Endothelial cell of umbilical vein (primary cell): ENCODE results near the gene GRB14. TPM values are rescaled to one million over a fixed set of nuclear protein-coding genes. Genes with fewer than 3 reads are reported as not detected.

Source experiments
- BruUV-seq: library from RNA; stranded (reverse); fragments of 400-500 nt; replicated peaks from 2 replicates; lab custom pipeline; 2021; lab: Mats Ljungman, UMichigan
- CTCF ChIA-PET: fragments of 300-600, 350-600 bp; sonication (Branson Sonifier 250); formaldehyde crosslinking; loops from one replicate; lab custom pipeline; 2021; ENCODE audit warnings: antibody characterized with exemption, inconsistent platforms; lab: Charles Lee
- POLR2A ChIA-PET: fragments of 300-600, 350-600 bp; sonication (Branson Sonifier 250); formaldehyde crosslinking; loops from one replicate; lab custom pipeline; 2021; ENCODE audit warnings: antibody characterized with exemption, inconsistent platforms; lab: Charles Lee
- DNase-seq: peaks from one replicate; pipeline ENCODE4 v3.0.0-alpha.2; 2011; ENCODE audit warnings: low read depth, low spot score
- FAIRE-seq: peaks from 2 replicates; lab custom pipeline; 2011; peaks lifted over from hg19 to GRCh38; lab: Jason Lieb, UNC
- H2AFZ ChIP-seq: 2 replicates; pipeline ENCODE4 v1.6.0; 2012; ENCODE audit warnings: low read depth, low read length, control low read depth, inconsistent platforms
- H3K27ac ChIP-seq: 2 replicates; pipeline ENCODE4 v1.5.1; 2011; ENCODE audit warnings: low read depth, mild to moderate bottlenecking, control low read depth, low read length, moderate library complexity; ENCODE audit not compliant: insufficient read depth
- H3K27me3 ChIP-seq, 2 experiments: 2 replicates each; pipeline versions ENCODE4 v1.6.0 to v1.6.1; 2011; ENCODE audit warnings: low read length in 2 of 2, mixed read lengths in 1 of 2; ENCODE audit not compliant: control insufficient read depth in 2 of 2, insufficient read depth in 2 of 2
- H3K36me3 ChIP-seq, 2 experiments: 2 replicates in 1 of 2; 3 replicates in 1 of 2; pipeline ENCODE4 v1.5.1; 2011; ENCODE audit warnings: low read length in 2 of 2, mild to moderate bottlenecking in 1 of 2, moderate library complexity in 1 of 2; ENCODE audit not compliant: control insufficient read depth in 2 of 2, insufficient read depth in 2 of 2; ENCODE audit errors: extremely low read depth in 1 of 2
- H3K4me1 ChIP-seq: 3 replicates; pipeline ENCODE4 v1.5.1; 2011; ENCODE audit warnings: mild to moderate bottlenecking, low read length; ENCODE audit not compliant: control insufficient read depth, insufficient read depth; ENCODE audit errors: extremely low read depth
- H3K4me2 ChIP-seq: 2 replicates; pipeline ENCODE4 v1.6.1; 2011; ENCODE audit warnings: low read length, control low read depth, mixed read lengths; ENCODE audit not compliant: insufficient read depth
- H3K4me3 ChIP-seq, 3 experiments: fragments of 200-600 bp in 1 of 3; sonication (generic), shearing (Covaris generic) in 1 of 3; replicated peaks in 1 of 3; 2 replicates each; pipeline ENCODE4 v1.5.1; 2011 to 2016; ENCODE audit warnings: control low read depth in 3 of 3, low read length in 3 of 3, mild to moderate bottlenecking in 2 of 3, inconsistent platforms in 1 of 3, low read depth in 1 of 3, moderate library complexity in 1 of 3; ENCODE audit not compliant: insufficient read depth in 1 of 3
- H3K79me2 ChIP-seq: 2 replicates; pipeline ENCODE4 v1.6.0; 2012; ENCODE audit warnings: low read length, inconsistent platforms; ENCODE audit not compliant: control insufficient read depth, insufficient read depth
- H3K9ac ChIP-seq: replicated peaks from 2 replicates; pipeline ENCODE3; 2011; ENCODE audit warnings: low read length, control low read depth; ENCODE audit not compliant: insufficient read depth; ENCODE audit errors: extremely low read depth
- H3K9me1 ChIP-seq: replicated peaks from 3 replicates; pipeline ENCODE4 v1.6.0; 2011; ENCODE audit warnings: mild to moderate bottlenecking, low read length; ENCODE audit not compliant: control insufficient read depth, insufficient read depth; ENCODE audit errors: extremely low read depth
- H3K9me3 ChIP-seq: replicated peaks from 2 replicates; pipeline ENCODE4 v1.5.1; 2012; ENCODE audit warnings: low read length, inconsistent platforms; ENCODE audit not compliant: control insufficient read depth, insufficient read depth
- H4K20me1 ChIP-seq: replicated peaks from 2 replicates; pipeline ENCODE3; 2011; ENCODE audit warnings: mild to moderate bottlenecking, low read length; ENCODE audit not compliant: control insufficient read depth, insufficient read depth; ENCODE audit errors: extremely low read depth
- CTCF ChIP-seq, 2 donors: IDR thresholded peaks; 1 replicate in 1 of 2; 2 replicates in 1 of 2; pipeline ENCODE4 v1.5.1; 2011; ENCODE audit warnings: low read length in 2 of 2, mild to moderate bottlenecking in 2 of 2, moderate library complexity in 2 of 2, control low read depth in 1 of 2, inconsistent platforms in 1 of 2, low read depth in 1 of 2; ENCODE audit not compliant: insufficient read depth in 1 of 2; ENCODE audit errors: extremely low read depth in 1 of 2
- EZH2 ChIP-seq: IDR thresholded peaks from 2 replicates; pipeline ENCODE4 v1.6.1; 2012; ENCODE audit warnings: borderline replicate concordance, low read depth, mild to moderate bottlenecking, moderate library complexity, low read length, inconsistent platforms; ENCODE audit not compliant: severe bottlenecking
- FOS ChIP-seq: IDR thresholded peaks from 2 replicates; pipeline ENCODE4 v1.6.1; 2011; ENCODE audit warnings: mild to moderate bottlenecking, low read length, moderate library complexity, borderline replicate concordance; ENCODE audit not compliant: insufficient read depth
- GATA2 ChIP-seq: IDR thresholded peaks from 2 replicates; pipeline ENCODE4 v1.7.0; 2011; ENCODE audit warnings: low read depth, mild to moderate bottlenecking, moderate library complexity, mixed read lengths, low read length; ENCODE audit not compliant: insufficient read length, insufficient read depth
- JUN ChIP-seq: IDR thresholded peaks from 2 replicates; pipeline ENCODE4 v1.6.1; 2011; ENCODE audit warnings: borderline replicate concordance, low read depth; ENCODE audit not compliant: insufficient read length, insufficient read depth
- MAX ChIP-seq: IDR thresholded peaks from 2 replicates; pipeline ENCODE4 v1.6.1; 2011; ENCODE audit not compliant: insufficient read depth, insufficient read length
- MYC ChIP-seq: IDR thresholded peaks from one replicate; pipeline ENCODE4 v1.6.1; 2011; ENCODE audit warnings: mild to moderate bottlenecking, low read depth, low read length
- POLR2A ChIP-seq: IDR thresholded peaks from 2 replicates; pipeline ENCODE4 v1.6.1; 2012; ENCODE audit warnings: low read depth, mild to moderate bottlenecking, control low read depth, low read length
- POLR2AphosphoS5 ChIP-seq: IDR thresholded peaks from 2 replicates; pipeline ENCODE4 v1.6.1; 2012; ENCODE audit warnings: low read depth, mild to moderate bottlenecking, control low read depth, low read length, moderate library complexity; ENCODE audit not compliant: insufficient read depth
- dilution Hi-C: fragments of 300-500 bp; cut with MboI; formaldehyde crosslinking; loops from one replicate; pipeline ENCODE4 v1.15.0; 2019; ENCODE audit warnings: low sequenced_read_pairs; ENCODE audit not compliant: extremely low pct_ligation_motif_present
- intact Hi-C: fragments of 100-400 bp; cut with micrococcal nuclease; formaldehyde crosslinking; loops from one replicate; pipeline ENCODE4 v1.10.0; 2022
- polyA plus RNA-seq, 4 experiments: library from polyadenylated mRNA; depleted of rRNA in 3 of 4; stranded (reverse) in 3 of 4; unstranded in 1 of 4; fragments of >200 nt; gene quantifications; 2 replicates each; pipeline versions ENCODE4 v1.2.1 to v1.2.3, GENCODE V29; 2011 to 2012; ENCODE audit warnings: missing spikeins in 1 of 4
- total RNA-seq: library from RNA; stranded (reverse); gene quantifications from 2 replicates; pipeline ENCODE4 v1.2.3, GENCODE V29; 2021

Gene GRB14
- total and polyA plus RNA-seq, 2 donors (not counting 3 experiments of a cell fraction or from before 2014, with no cell fraction given): 3.0 to 10.3 TPM

- BruUV-seq: no TSS peak
- Histone ChIP-seq H3K79me2 (no peaks in the 10 kb centered on the region), H3K4me2 (no peak overlapping the region), H3K36me3 (no peaks in the 10 kb centered on the region), H3K9me1 (no peaks in the 10 kb centered on the region), H4K20me1 (no peaks in the 10 kb centered on the region), H3K4me3 (no peak overlapping the region), H3K27ac (no peak overlapping the region), H2AFZ (no peak overlapping the region), H3K9ac (no peak overlapping the region), H3K4me1 (no peaks in the 10 kb centered on the region), H3K27me3 (no peaks in the 10 kb centered on the region), H3K9me3 (no peaks in the 10 kb centered on the region)
- FAIRE-seq: no peak
- intact Hi-C loops (no loop called here), dilution Hi-C loops (no loop called here)
- peak; percentile 36 for DNase-seq
- TF ChIP-seq CTCF (IDR thresholded peaks at IDR 0.05; ENCODE audit: extremely low read depth in 1 of 2, insufficient read depth in 1 of 2, low read depth in 1 of 2, low read length in 2 of 2) (peak in 1 of 2 donors; percentile 4), MYC (no peak)
- ChIA-PET POLR2A (no interaction called here), CTCF (interaction anchor here (1.0 to 8.3 kb wide), 4 partner anchors 14 to 66 kb away, joined by 3 to 83 read pairs (median 4); no protein-coding TSS in a partner anchor)
Measured at GRCh38 chr2:164574931-164575330, 46.4 kb downstream of the GRB14 start.

GRCh38 chr2:164570475-164570874 is 50.8 kb downstream of the GRB14 start:
- FAIRE-seq (no peak), DNase-seq (no peak)
- intact Hi-C loops: loop anchor here (1.0 kb wide), 1 partner anchor 10 kb away; no protein-coding TSS in a partner anchor
- no peaks in the 10 kb centered on the region for H4K20me1 ChIP-seq
- ChIA-PET POLR2A (no interaction called here), CTCF (interaction anchor here (8.3 kb wide), 1 partner anchor 9 kb away, joined by 83 read pairs; no protein-coding TSS in a partner anchor)
- H3K9me1 ChIP-seq: no peaks in the 10 kb centered on the region
- BruUV-seq: no TSS peak
- no peak overlapping the region for H3K27ac ChIP-seq
- no peak for TF ChIP-seq MAX
- no peak for TF ChIP-seq FOS
- TF ChIP-seq CTCF (IDR thresholded peaks at IDR 0.05; ENCODE audit: extremely low read depth in 1 of 2, insufficient read depth in 1 of 2, low read depth in 1 of 2, low read length in 2 of 2): no peak
- no peak for TF ChIP-seq GATA2
- no peak for TF ChIP-seq MYC
- no peak for TF ChIP-seq EZH2
- TF ChIP-seq POLR2AphosphoS5: no peak
- TF ChIP-seq POLR2A: no peak
- no peak for TF ChIP-seq JUN
- no peaks in the 10 kb centered on the region for H3K36me3 ChIP-seq
- no peak overlapping the region for H3K4me2 ChIP-seq
- no peaks in the 10 kb centered on the region for H3K27me3 ChIP-seq
- no peak overlapping the region for H3K4me3 ChIP-seq
- H3K9ac ChIP-seq: no peak overlapping the region
- H3K4me1 ChIP-seq: no peaks in the 10 kb centered on the region
- H3K9me3 ChIP-seq: no peaks in the 10 kb centered on the region
- dilution Hi-C loops: no loop called here
- H2AFZ ChIP-seq: no peak overlapping the region
- no peaks in the 10 kb centered on the region for H3K79me2 ChIP-seq
